Peyer's patch (tissue), 4 donors: ENCODE measurements around the gene TLL1. TPM values are rescaled to one million over a fixed set of nuclear protein-coding genes. Genes with fewer than 3 reads are reported as not detected.
A peak's percentile ranks its signal among the peaks of the same experiment; 100 is the strongest.

ENCODE experiments used
- DNase-seq, 3 donors: peaks; one replicate each; pipeline ENCODE4 v3.0.0-alpha.2; 2017 to 2019
- H3K27ac ChIP-seq, 4 donors: fragments of 200-600 bp; sonication (generic); one replicate each; pipeline ENCODE4 v1.5.1; 2016 to 2019
- H3K27me3 ChIP-seq, 2 donors: fragments of 200-600 bp; sonication (generic); one replicate each; pipeline ENCODE4 v1.5.1; 2019
- H3K36me3 ChIP-seq, 3 donors: fragments of 200-600 bp; sonication (generic); one replicate each; pipeline ENCODE4 v1.5.1; 2016 to 2019
- H3K4me1 ChIP-seq, 4 donors: fragments of 200-600 bp; sonication (generic); one replicate each; pipeline ENCODE4 v1.5.1; 2016 to 2019
- H3K4me3 ChIP-seq, 4 donors: fragments of 200-600 bp; sonication (generic); 1 replicate in 3 of 4; 2 replicates in 1 of 4; pipeline ENCODE4 v1.5.1; 2016 to 2019; ENCODE audit warnings: mild to moderate bottlenecking in 1 of 4
- H3K9me3 ChIP-seq, 4 donors: fragments of 200-600 bp; sonication (generic); one replicate each; pipeline ENCODE4 v1.5.1; 2016 to 2019; ENCODE audit warnings: mild to moderate bottlenecking in 1 of 4
- CTCF ChIP-seq, 6 experiments: fragments of 450-650 bp in 4 of 6; fragments of 200-600 bp in 2 of 6; sonication (generic) in 1 of 6; IDR thresholded peaks; one replicate each; pipeline ENCODE4 v1.5.1; 2017 to 2019; ENCODE audit warnings: antibody characterized with exemption in 6 of 6, mild to moderate bottlenecking in 3 of 6, moderate library complexity in 1 of 6
- POLR2A ChIP-seq, 2 donors: fragments of 450-650 bp; IDR thresholded peaks; one replicate each; pipeline ENCODE4 v1.5.1; 2017; ENCODE audit warnings: antibody characterized with exemption in 2 of 2, mild to moderate bottlenecking in 2 of 2, moderate library complexity in 2 of 2
- total RNA-seq, 4 donors: library from RNA; depleted of rRNA; stranded (reverse); fragments of >200 nt; gene quantifications; one replicate each; pipeline ENCODE4 v1.1.0, GENCODE V29; 2016

Gene TLL1
- total RNA-seq, 4 donors from 2014 or later: 1.6 to 7.4 (median 5.5) TPM

- peak in 1 of 3 donors; percentile 53 for DNase-seq
Measured at GRCh38 chr4:165970703-165971420, 97.8 kb downstream of the TLL1 start.

GRCh38 chr4:165971446-165971845 lies 98.4 kb downstream of the TLL1 start:
- H3K4me1 ChIP-seq: peaks cover 0 to 8% (median 0%) of the 10 kb centered on the region in 4 donors
- no peak for TF ChIP-seq CTCF (IDR thresholded peaks at IDR 0.05)
- no peak for TF ChIP-seq POLR2A (IDR thresholded peaks at IDR 0.05)
- peak overlapping the region in 2 of 4 donors; percentile 42 to 57 for H3K27ac ChIP-seq

More at GRCh38 chr4:165970703-165971420, 97.8 kb downstream of the TLL1 start:
- TF ChIP-seq POLR2A (IDR thresholded peaks at IDR 0.05) (no peak), CTCF (IDR thresholded peaks at IDR 0.05) (no peak)
- Histone ChIP-seq H3K27ac (peak overlapping the region in 2 of 4 donors; percentile 28 to 42), H3K4me3 (no peak overlapping the region), H3K36me3 (no peaks in the 10 kb centered on the region), H3K4me1 (peaks cover 0 to 8% (median 0%) of the 10 kb centered on the region in 4 donors), H3K9me3 (peaks cover 0 to 5% (median 0%) of the 10 kb centered on the region in 4 donors), H3K27me3 (no peaks in the 10 kb centered on the region)

GRCh38 chr4:165971933-165972332 lies 98.9 kb downstream of the TLL1 start:
- peak in 1 of 3 donors; percentile 74 for DNase-seq
- no peaks in the 10 kb centered on the region for H3K36me3 ChIP-seq
- TF ChIP-seq CTCF (IDR thresholded peaks at IDR 0.05): no peak
- no peak for TF ChIP-seq POLR2A (IDR thresholded peaks at IDR 0.05)
- no peak overlapping the region for H3K4me3 ChIP-seq
- H3K4me1 ChIP-seq: peaks cover 0 to 8% (median 0%) of the 10 kb centered on the region in 4 donors
- no peaks in the 10 kb centered on the region for H3K9me3 ChIP-seq
- H3K27ac ChIP-seq: peak overlapping the region in 2 of 4 donors; percentile 42 to 57
- H3K27me3 ChIP-seq: no peaks in the 10 kb centered on the region

More at GRCh38 chr4:165971446-165971845, 98.4 kb downstream of the TLL1 start:
- Histone ChIP-seq H3K27me3 (no peaks in the 10 kb centered on the region), H3K9me3 (peaks cover 0 to 2% (median 0%) of the 10 kb centered on the region in 4 donors), H3K36me3 (no peaks in the 10 kb centered on the region), H3K4me3 (no peak overlapping the region)
- no peak for DNase-seq

- H3K27me3 ChIP-seq: no peaks in the 10 kb centered on the region
- H3K27ac ChIP-seq: no peak overlapping the region
- H3K9me3 ChIP-seq: no peaks in the 10 kb centered on the region
- no peak overlapping the region for H3K4me3 ChIP-seq
- peaks cover 0 to 8% (median 0%) of the 10 kb centered on the region in 4 donors for H3K4me1 ChIP-seq
- no peak for DNase-seq
- no peaks in the 10 kb centered on the region for H3K36me3 ChIP-seq
- no peak for TF ChIP-seq POLR2A (IDR thresholded peaks at IDR 0.05)
- no peak for TF ChIP-seq CTCF (IDR thresholded peaks at IDR 0.05)
Measured at GRCh38 chr4:165972747-165973146, 99.7 kb downstream of the TLL1 start.

GRCh38 chr4:165982934-165983333 lies 109.9 kb downstream of the TLL1 start:
- Histone ChIP-seq H3K4me3 (no peak overlapping the region), H3K27ac (no peak overlapping the region), H3K27me3 (no peaks in the 10 kb centered on the region), H3K4me1 (no peaks in the 10 kb centered on the region), H3K36me3 (no peaks in the 10 kb centered on the region), H3K9me3 (no peaks in the 10 kb centered on the region)
- TF ChIP-seq POLR2A (IDR thresholded peaks at IDR 0.05): no peak
- TF ChIP-seq CTCF (IDR thresholded peaks at IDR 0.05): no peak
- no peak for DNase-seq
